Measurements from ENCODE around the gene LHPP.
A peak's percentile ranks its signal among the peaks of the same experiment; 100 is the strongest.
"Not testable (repeated sequence)": the region's sequence is repeated elsewhere in the genome, so short reads cannot be mapped to it uniquely, and the experiment has no call there.

The LHPP gene

GRCh38 chr10:124461642-124462347 lies at the start of gene LHPP:
Gene LHPP (plus strand): TSS chr10:124461823. CDS start chr10:124461863, 40 bp downstream.
- peak; percentile 84 for DNase-seq

- no peak for DNase-seq
Measured at GRCh38 chr10:124414076-124414475, 47.5 kb upstream of the LHPP start.

GRCh38 chr10:124415210-124415609 lies 46.4 kb upstream of the LHPP start:
- no peak for DNase-seq

GRCh38 chr10:124416733-124417132 lies 44.9 kb upstream of the LHPP start:
- DNase-seq, result no peak

- peak; percentile 66 for DNase-seq
Measured at GRCh38 chr10:124417895-124418725, 43.5 kb upstream of the LHPP start.

- peak; percentile 96 for DNase-seq
Measured at GRCh38 chr10:124418726-124419501, 42.7 kb upstream of the LHPP start, which contains the start of gene OAT. Gene OAT (minus strand): TSS chr10:124418923. CDS start chr10:124412171, 6,752 bp downstream.

GRCh38 chr10:124419635-124420034 lies 42.0 kb upstream of the LHPP start:
- no peak for DNase-seq

- no peak for DNase-seq
Measured at GRCh38 chr10:124420254-124420653, 41.4 kb upstream of the LHPP start.

- no peak for DNase-seq
Measured at GRCh38 chr10:124422742-124423141, 38.9 kb upstream of the LHPP start.

- DNase-seq, result no peak
Measured at GRCh38 chr10:124423813-124424212, 37.8 kb upstream of the LHPP start.

- no peak for DNase-seq
Measured at GRCh38 chr10:124425227-124425962, 36.2 kb upstream of the LHPP start.

- no peak for DNase-seq
Measured at GRCh38 chr10:124428207-124428777, 33.3 kb upstream of the LHPP start.

- DNase-seq, result no peak
Measured at GRCh38 chr10:124429576-124429975, 32.0 kb upstream of the LHPP start.

- DNase-seq, result no peak
Measured at GRCh38 chr10:124430077-124430476, 31.5 kb upstream of the LHPP start.

- DNase-seq, result no peak
Measured at GRCh38 chr10:124433461-124433860, 28.2 kb upstream of the LHPP start.

- not testable (repeated sequence) for DNase-seq
Measured at GRCh38 chr10:124435683-124436082, 25.9 kb upstream of the LHPP start.

- DNase-seq, result peak; percentile 41
Measured at GRCh38 chr10:124436191-124436638, 25.4 kb upstream of the LHPP start.

- not testable (repeated sequence) for DNase-seq
Measured at GRCh38 chr10:124441694-124442093, 19.9 kb upstream of the LHPP start.

- no peak for DNase-seq
Measured at GRCh38 chr10:124446830-124447750, 14.5 kb upstream of the LHPP start.

- DNase-seq, result no peak
Measured at GRCh38 chr10:124447751-124448466, 13.7 kb upstream of the LHPP start.
